ENCODE data around the gene NDUFAF7.
A peak's percentile ranks its signal among the peaks of the same experiment; 100 is the strongest.
"Not testable (repeated sequence)": the region's sequence is repeated elsewhere in the genome, so short reads cannot be mapped to it uniquely, and the experiment has no call there.

The NDUFAF7 gene

DNA sequence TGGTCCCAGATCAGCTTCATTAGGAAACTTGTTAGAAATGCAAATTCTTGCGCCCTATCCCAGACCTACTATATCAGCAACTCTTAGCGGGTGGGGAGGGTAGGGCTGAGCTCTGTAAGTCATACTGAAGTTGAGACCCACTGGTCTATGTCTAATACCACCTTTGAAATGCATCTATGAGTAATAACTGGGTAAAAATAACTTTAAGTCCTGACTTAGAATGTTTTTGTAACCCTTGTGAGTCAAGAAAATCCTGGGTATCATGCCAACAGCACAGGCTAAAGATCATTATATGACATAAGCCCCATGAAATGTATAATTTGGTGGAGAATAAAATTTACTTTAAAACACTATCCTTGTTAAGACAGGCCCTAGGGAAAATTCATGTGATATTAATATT, 51.7 kb downstream of the NDUFAF7 start:
- H3K4me3 ChIP-seq (ENCODE audit: low read depth, low read length): no peak overlapping the region
- no peak for TF ChIP-seq CTCF (conservative IDR thresholded peaks at IDR 0.05; ENCODE audit: low read depth, low read length)
- peak; percentile 87 for DNase-seq (ENCODE audit: low read depth)

DNA sequence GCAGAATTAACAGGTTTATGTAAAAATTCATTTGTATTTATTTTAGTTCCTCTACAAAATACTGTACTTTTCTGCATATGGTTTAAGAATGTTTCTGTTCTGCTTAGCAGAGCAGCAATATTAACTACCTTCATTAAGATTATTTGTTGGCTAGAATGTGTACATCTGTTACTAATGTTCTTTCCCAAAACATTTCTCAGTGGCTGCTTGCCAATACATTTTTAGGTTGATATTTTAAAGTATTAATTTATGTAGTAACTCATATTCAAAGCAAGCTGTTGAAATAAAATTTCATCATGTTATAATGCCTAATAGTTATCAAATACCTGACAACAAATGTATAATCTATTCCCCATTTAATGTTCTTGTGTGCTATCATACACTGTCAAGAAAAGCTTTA, 52.9 kb downstream of the NDUFAF7 start:
- no peak for TF ChIP-seq CTCF (conservative IDR thresholded peaks at IDR 0.05; ENCODE audit: low read depth, low read length)
- H3K4me3 ChIP-seq (ENCODE audit: low read depth, low read length): no peak overlapping the region
- peak; percentile 70 for DNase-seq (ENCODE audit: low read depth)

DNA sequence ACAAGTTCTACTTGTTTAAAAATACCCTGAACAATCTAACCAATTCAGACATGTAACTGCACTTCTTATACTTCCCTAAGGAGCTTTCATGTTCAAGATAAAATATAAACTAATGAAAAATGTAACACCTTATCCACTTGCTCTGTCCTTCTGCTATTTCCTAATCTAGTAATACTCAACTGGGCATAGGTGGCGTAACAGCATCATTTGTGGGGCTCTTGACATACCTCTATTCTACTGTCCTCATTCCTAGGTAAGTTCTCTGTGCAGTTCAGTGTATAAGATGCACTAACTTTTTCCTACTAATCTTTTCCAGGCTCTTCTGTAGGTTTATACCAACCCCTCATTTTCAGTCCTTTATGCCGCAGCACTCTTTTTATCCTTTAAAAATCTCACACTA, 56.5 kb downstream of the NDUFAF7 start:
- TF ChIP-seq CTCF (conservative IDR thresholded peaks at IDR 0.05; ENCODE audit: low read depth, low read length): no peak
- no peak overlapping the region for H3K4me3 ChIP-seq (ENCODE audit: low read depth, low read length)
- peak; percentile 36 for DNase-seq (ENCODE audit: low read depth)

GRCh38 chr2:37291680-37292079, 60.2 kb downstream of the NDUFAF7 start:
- no peak for DNase-seq (ENCODE audit: low read depth)
- no peak for TF ChIP-seq CTCF (conservative IDR thresholded peaks at IDR 0.05; ENCODE audit: low read depth, low read length)
- no peak overlapping the region for H3K4me3 ChIP-seq (ENCODE audit: low read depth, low read length)

GRCh38 chr2:37294858-37295257, 63.4 kb downstream of the NDUFAF7 start:
- not testable (repeated sequence) for DNase-seq (ENCODE audit: low read depth)

DNA sequence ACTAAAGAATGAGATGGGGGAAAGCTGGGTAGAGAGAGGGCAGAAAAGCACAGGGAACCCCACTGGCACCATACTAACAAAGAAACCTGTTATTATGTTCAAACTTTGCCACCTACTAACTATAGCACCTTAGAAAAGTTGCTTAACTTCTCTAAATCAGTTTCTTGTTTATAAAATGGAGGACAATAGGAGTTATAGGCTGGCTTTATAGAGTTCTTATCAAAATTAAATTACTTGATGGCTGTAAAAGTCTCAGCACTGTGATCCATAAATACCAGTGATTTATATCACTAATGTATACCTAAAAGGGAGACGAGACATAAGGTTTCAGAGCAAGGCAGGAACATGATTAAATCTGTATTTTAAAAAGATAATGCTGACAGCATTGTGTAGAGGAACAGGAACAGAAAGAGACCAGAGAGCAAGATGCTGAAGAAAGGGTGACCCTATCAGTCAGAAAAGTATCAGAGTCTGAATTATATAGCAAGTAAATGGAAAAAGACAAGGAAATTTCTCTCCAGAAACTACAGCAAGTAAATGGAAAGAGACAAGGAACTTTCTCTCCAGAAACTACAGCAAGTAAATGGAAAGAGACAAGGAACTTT, 64.1 kb downstream of the NDUFAF7 start:
- H3K4me3 ChIP-seq (ENCODE audit: low read depth, low read length): no peak overlapping the region
- no peak for DNase-seq (ENCODE audit: low read depth)
- no peak for TF ChIP-seq CTCF (conservative IDR thresholded peaks at IDR 0.05; ENCODE audit: low read depth, low read length)

More at GRCh38 chr2:37294858-37295257, 63.4 kb downstream of the NDUFAF7 start:
- H3K4me3 ChIP-seq (ENCODE audit: low read depth, low read length): not testable (repeated sequence)

DNA sequence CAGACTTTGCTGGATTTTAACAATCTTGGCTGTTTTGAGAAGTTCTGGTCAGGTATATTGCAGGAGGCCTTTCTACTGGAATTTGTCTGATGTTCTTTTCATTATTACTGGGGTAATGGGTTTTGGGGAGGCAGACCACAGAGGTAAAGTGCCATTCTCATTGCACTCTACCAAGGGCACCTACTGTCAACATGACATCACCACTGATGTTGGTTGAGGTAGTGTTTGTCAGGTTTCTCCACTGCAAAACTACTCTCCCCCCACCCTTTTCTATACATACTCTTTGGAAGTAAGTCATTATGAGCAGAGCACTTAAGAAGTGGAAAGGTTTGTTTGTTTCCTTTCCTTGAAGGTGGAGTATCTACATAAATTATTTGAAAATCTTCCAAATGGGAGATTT, 66.2 kb downstream of the NDUFAF7 start:
- H3K4me3 ChIP-seq (ENCODE audit: low read depth, low read length): no peak overlapping the region
- no peak for TF ChIP-seq CTCF (conservative IDR thresholded peaks at IDR 0.05; ENCODE audit: low read depth, low read length)
- no peak for DNase-seq (ENCODE audit: low read depth)

Data from choroid plexus epithelial cell (primary cell).